GM19468 (cell line): ENCODE results near the gene MREG.

ENCODE experiments used
- ATAC-seq: cut with Tn5 transposase; IDR thresholded peaks from one replicate; pipeline ENCODE4 v1.9.1; 2021; ENCODE audit warnings: mild to moderate bottlenecking, moderate library complexity, moderate number of reproducible peaks; ENCODE audit not compliant: unreplicated experiment; ENCODE audit errors: extremely low read depth

Gene MREG

DNA sequence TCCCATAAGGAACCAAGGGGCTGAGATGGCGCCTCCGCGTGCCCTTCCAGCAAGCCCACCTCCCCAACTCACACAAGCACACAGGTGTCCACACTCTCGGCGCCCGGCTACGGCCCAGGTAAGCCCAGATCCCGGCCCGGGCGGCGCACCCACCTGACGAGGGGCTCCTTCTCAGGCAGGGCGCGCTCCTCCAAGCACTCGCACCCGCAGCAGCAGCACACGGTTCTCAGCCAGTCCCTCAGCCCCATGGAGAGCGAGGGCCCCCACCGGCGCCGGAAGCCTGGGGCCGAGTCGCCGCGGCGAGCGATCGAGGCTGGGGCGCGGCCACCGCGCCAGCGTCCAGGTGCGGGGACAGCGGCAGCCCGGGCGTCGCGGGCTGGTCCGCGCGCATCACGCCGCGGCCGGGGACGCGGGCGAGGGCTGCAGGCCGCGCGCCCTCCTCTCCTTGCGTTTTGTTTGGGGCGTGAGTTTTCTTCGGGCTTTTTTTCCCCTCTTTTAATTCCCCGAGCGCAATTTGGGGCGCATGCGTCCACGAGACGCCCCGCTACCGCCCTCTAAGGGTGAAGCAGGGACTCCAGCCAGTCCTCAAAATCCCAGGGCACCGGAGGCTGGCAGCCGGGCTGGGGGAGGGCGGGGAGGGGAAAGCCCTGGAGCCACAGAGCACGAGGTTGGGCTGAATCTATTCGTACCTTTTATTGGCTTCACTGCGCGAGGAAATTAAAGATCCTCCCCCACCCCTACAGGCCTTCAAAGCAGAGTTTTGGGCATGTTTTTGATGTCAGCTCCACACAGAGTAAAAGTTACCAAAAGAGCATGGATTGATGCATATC lies at the start of gene MREG:
TSS of gene MREG (minus strand) at position 472 of the 830 bp plus-strand sequence. CDS start at position 248, 224 bp downstream.
- ATAC-seq: no peak

GRCh38 chr2:216059233-216059834 lies 46.0 kb upstream of the MREG start:
- no peak for ATAC-seq

DNA sequence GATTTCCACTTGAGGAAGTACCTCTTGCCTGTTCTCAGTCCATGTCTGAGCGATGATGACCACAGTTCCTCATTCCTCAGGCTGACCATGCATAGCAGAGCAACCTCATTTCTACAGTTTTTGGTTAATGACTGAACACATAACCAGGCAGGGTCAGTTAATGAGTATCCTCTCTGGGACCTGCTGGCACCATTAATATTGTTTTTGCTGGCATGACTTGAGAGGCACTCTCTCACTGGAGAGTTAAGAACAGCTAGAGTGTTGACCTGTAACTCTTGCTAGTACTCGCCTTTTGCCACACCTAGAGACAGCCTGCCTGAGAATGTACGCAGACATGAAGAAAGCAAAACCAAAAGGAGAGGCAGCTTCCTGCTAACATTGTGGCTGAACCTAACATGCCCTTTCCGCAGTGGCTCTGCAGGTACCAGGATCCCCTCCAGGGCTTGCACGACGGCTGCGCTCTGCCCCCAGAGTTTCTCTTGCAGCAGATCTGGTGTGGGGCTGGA lies 44.4 kb upstream of the MREG start:
- peak; percentile 82 for ATAC-seq

DNA sequence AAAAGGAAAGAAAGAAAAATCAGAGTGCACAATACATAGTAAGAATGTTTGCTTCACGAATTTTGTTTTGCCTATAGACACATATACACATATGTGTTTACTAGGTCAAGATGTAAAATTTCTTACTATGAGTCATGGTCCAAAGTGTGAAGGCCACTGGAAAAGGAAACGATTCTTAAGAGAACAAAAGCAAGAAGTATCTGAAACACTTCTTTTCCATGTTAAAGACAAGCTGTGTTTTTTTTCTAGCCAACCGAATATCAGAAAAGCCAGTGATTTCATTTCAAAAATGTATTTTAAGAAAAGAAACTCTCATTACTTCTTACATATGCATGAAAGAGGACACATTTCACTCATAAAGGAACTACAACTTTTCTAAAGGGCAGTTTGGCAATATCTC lies 43.4 kb upstream of the MREG start:
- ATAC-seq: peak; percentile 12

GRCh38 chr2:216055680-216056079 lies 42.3 kb upstream of the MREG start:
- ATAC-seq: no peak

DNA sequence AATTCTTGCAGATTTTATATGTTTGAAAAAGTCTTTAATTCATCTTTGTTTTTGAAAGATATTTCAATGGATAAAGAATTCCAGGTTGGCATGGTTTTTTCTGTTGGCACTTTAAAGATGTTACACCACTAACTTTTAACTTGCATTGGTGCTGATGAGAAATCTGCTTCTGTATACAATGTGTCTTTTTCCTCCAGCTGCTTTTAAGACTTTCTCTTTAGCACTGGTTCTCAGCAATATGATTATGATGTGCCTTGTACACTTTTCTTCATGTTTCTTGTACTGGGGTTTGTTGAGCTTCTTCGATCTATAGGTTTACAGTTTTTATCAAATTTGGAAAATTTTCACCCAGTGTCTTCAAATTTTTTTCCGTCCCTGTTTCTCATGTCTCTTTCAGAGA lies 39.1 kb upstream of the MREG start:
- ATAC-seq: no peak

- ATAC-seq: no peak
Measured at GRCh38 chr2:216051350-216051749, 38.0 kb upstream of the MREG start.

DNA sequence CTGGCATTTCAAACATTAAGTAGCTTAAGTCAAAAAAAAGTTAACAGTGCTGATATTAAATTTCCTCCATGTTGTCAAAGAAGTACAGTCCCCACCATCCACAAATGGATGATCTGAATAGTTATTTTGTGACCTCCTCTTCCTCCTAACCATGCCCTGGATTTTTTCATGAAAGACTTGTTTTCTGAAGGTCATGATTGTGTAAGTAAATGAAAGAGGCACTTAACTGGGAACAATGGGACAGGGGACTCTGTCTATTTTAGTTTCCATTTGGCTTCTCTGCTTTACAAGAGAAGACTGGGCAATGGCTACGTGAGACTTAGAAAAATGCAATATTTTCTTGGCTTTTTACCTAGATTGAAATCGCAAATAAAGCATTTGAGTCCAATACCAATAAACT lies 36.1 kb upstream of the MREG start:
- ATAC-seq: no peak

DNA sequence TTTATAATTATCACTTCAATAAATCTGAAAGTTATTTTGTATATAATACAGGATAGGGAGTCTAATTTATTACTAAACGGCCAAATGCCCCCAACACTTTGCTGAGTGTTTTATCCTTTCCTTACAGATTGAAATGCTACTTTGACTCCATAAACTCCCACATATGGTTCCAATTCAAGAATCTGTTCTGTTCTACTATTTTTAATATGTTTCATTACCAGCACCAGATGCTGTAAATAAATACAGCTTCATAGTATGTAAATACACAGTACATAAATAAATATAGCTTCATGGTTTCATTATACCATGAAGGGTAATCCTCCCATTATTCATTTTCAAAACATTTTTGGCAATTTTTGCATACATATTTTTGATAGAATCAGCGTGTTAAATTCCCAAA lies 34.0 kb upstream of the MREG start:
- ATAC-seq: no peak

DNA sequence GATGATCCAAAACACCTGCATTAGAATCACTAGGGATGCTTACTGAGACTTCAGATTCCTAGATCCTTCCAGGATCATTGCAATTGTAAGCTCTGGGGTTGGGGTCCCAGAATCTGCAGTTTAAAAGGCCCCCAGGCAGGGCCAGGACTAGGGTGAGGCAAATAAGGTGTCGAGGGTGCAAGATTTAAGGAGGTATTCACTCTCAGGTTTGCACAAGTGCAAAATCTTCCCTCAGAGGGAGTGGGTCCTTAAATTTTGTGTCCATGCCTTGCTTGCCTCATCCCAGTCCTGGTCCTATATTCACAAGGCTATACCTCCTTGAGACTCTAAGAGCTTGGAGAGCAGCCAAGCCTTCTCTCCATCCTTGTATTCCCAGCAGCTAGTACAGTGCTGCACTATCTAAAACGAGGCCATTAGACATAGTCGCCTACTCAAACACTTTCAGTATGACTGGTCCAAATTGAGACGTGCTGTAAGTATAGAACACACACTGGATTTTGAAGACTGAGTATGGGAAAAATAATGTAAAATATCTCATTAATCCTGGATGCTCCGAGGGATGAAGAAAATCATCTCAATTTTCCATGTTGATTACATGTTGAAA lies 31.6 kb upstream of the MREG start:
- no peak for ATAC-seq

GRCh38 chr2:216043949-216044348 lies 30.6 kb upstream of the MREG start:
- no peak for ATAC-seq

GRCh38 chr2:216041438-216041837 lies 28.1 kb upstream of the MREG start:
- no peak for ATAC-seq

DNA sequence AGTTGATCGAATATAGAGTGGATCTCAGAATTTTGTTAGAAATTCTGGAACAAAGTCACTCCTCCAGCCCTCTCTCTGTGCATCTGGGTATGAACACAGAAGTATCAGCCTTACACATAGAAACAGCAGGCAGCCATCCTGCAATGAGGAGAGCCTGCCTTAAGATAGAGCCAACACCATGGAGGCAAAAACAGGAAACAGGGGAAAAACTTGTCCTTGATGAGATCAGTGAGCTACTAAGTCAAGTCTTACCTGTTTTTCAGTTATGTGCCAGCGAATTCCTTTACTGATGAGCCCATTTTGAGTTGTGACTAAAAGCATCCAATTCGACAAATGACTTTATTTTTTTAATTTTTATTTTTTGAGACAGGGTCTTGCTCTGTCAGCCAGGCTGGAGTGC lies 26.6 kb upstream of the MREG start:
- no peak for ATAC-seq

GRCh38 chr2:216034065-216034464 lies 20.7 kb upstream of the MREG start:
- ATAC-seq: no peak

- no peak for ATAC-seq
Measured at GRCh38 chr2:216033403-216033802, 20.1 kb upstream of the MREG start.

DNA sequence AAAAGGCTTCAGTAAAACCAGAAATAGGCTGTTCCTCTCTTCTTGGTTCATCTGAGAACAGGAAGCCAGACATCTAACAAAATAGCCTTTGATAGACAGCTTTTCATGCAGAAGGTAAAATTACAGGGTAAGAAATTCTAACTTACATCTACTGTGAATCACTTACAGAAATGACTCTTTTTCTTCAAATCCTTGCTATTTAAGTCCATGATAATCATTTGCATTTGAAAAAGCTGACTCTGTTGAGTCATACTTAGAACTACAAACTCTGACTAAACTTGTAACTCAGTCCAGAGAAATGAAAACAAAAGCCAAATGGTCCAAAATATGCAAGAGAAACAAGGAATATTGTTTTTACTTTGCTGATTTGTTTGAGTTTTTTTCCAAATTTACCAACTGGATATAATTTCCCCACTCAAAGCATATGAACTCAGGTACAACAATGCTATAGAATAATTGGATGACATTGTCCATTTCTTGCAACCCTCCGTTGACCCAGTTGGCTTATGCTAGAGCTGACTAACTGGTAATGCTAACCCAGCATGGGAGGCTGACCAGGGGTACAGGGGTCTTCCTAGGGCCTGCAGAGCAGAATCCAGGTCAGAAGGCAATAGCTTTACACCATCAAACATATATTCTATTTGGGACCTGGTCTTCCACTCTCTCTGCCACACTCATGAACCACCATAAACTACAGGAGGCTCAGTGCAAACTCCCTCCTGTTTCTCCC lies 18.8 kb upstream of the MREG start:
- peak; percentile 64 for ATAC-seq

DNA sequence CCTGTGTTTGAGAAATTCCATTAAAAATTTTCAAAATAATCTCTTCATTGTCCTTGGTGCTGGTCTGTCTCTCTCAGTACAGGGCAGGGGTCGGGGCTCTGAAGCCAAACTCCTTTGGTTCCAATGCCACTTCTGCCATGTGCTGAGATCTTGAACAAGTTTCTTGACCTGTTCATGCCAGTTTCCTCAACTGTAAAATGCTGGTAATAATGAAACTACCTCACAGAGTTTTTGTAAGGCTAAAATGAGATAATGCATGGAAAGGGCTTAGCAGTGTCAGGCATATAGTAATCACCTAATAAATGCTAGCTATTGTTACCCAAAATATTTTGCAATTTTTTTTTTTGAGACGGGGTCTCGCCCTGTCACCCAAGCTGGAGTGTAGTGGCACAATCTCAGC lies 16.9 kb upstream of the MREG start:
- no peak for ATAC-seq

DNA sequence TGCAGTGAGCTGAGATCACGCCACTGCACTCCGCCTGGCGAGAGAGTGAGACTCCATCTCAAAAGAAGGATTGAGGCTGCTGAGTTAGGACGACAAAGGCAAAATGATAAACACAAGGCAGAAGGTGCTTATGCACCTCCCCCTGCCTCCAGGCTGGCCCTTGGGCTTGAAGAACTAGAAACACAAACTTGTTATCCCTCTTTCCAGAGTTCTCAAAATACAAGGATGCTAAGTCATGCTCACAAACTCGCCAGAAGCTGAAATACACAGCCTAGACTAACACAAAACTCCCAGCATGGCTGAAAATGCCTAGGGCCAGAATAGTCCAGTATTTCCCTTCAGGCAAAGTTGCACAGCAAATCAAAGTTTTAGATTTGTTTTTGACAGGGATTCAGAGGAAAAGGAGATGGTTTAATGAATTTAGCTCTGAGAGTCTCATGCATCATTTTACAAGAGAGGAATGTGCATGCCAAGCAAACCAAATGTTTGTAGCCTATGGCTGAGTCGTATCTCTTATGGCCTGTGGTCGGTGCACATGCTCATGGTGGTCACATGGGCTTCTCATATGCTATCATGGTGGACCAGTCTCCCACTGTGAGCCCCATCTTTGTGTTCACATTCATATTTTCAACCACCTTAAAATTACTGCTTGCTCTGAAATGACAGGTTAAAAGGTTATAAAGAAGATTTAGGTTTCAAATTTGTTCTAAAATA lies 16.2 kb upstream of the MREG start:
- ATAC-seq: no peak

- ATAC-seq: no peak
Measured at GRCh38 chr2:216024779-216025336, 11.5 kb upstream of the MREG start.
